Endothelial cell of umbilical vein (primary cell): ENCODE results near the gene MYH11. TPM values are rescaled to one million over a fixed set of nuclear protein-coding genes. Genes with fewer than 3 reads are reported as not detected.
A peak's percentile ranks its signal among the peaks of the same experiment; 100 is the strongest.

Source experiments
- BruUV-seq: library from RNA; stranded (reverse); fragments of 400-500 nt; replicated peaks from 2 replicates; lab custom pipeline; 2021; lab: Mats Ljungman, UMichigan
- CTCF ChIA-PET: fragments of 300-600, 350-600 bp; sonication (Branson Sonifier 250); formaldehyde crosslinking; loops from one replicate; lab custom pipeline; 2021; ENCODE audit warnings: antibody characterized with exemption, inconsistent platforms; lab: Charles Lee
- POLR2A ChIA-PET: fragments of 300-600, 350-600 bp; sonication (Branson Sonifier 250); formaldehyde crosslinking; loops from one replicate; lab custom pipeline; 2021; ENCODE audit warnings: antibody characterized with exemption, inconsistent platforms; lab: Charles Lee
- DNase-seq: peaks from one replicate; pipeline ENCODE4 v3.0.0-alpha.2; 2011; ENCODE audit warnings: low read depth, low spot score
- FAIRE-seq: peaks from 2 replicates; lab custom pipeline; 2011; peaks lifted over from hg19 to GRCh38; lab: Jason Lieb, UNC
- H2AFZ ChIP-seq: 2 replicates; pipeline ENCODE4 v1.6.0; 2012; ENCODE audit warnings: low read depth, low read length, control low read depth, inconsistent platforms
- H3K27ac ChIP-seq: 2 replicates; pipeline ENCODE4 v1.5.1; 2011; ENCODE audit warnings: low read depth, mild to moderate bottlenecking, control low read depth, low read length, moderate library complexity; ENCODE audit not compliant: insufficient read depth
- H3K27me3 ChIP-seq, 2 experiments: 2 replicates each; pipeline versions ENCODE4 v1.6.0 to v1.6.1; 2011; ENCODE audit warnings: low read length in 2 of 2, mixed read lengths in 1 of 2; ENCODE audit not compliant: control insufficient read depth in 2 of 2, insufficient read depth in 2 of 2
- H3K36me3 ChIP-seq, 2 experiments: 2 replicates in 1 of 2; 3 replicates in 1 of 2; pipeline ENCODE4 v1.5.1; 2011; ENCODE audit warnings: low read length in 2 of 2, mild to moderate bottlenecking in 1 of 2, moderate library complexity in 1 of 2; ENCODE audit not compliant: control insufficient read depth in 2 of 2, insufficient read depth in 2 of 2; ENCODE audit errors: extremely low read depth in 1 of 2
- H3K4me1 ChIP-seq: 3 replicates; pipeline ENCODE4 v1.5.1; 2011; ENCODE audit warnings: mild to moderate bottlenecking, low read length; ENCODE audit not compliant: control insufficient read depth, insufficient read depth; ENCODE audit errors: extremely low read depth
- H3K4me2 ChIP-seq: 2 replicates; pipeline ENCODE4 v1.6.1; 2011; ENCODE audit warnings: low read length, control low read depth, mixed read lengths; ENCODE audit not compliant: insufficient read depth
- H3K4me3 ChIP-seq, 3 experiments: fragments of 200-600 bp in 1 of 3; sonication (generic), shearing (Covaris generic) in 1 of 3; replicated peaks in 1 of 3; 2 replicates each; pipeline ENCODE4 v1.5.1; 2011 to 2016; ENCODE audit warnings: control low read depth in 3 of 3, low read length in 3 of 3, mild to moderate bottlenecking in 2 of 3, inconsistent platforms in 1 of 3, low read depth in 1 of 3, moderate library complexity in 1 of 3; ENCODE audit not compliant: insufficient read depth in 1 of 3
- H3K79me2 ChIP-seq: 2 replicates; pipeline ENCODE4 v1.6.0; 2012; ENCODE audit warnings: low read length, inconsistent platforms; ENCODE audit not compliant: control insufficient read depth, insufficient read depth
- H3K9ac ChIP-seq: replicated peaks from 2 replicates; pipeline ENCODE3; 2011; ENCODE audit warnings: low read length, control low read depth; ENCODE audit not compliant: insufficient read depth; ENCODE audit errors: extremely low read depth
- H3K9me1 ChIP-seq: replicated peaks from 3 replicates; pipeline ENCODE4 v1.6.0; 2011; ENCODE audit warnings: mild to moderate bottlenecking, low read length; ENCODE audit not compliant: control insufficient read depth, insufficient read depth; ENCODE audit errors: extremely low read depth
- H3K9me3 ChIP-seq: replicated peaks from 2 replicates; pipeline ENCODE4 v1.5.1; 2012; ENCODE audit warnings: low read length, inconsistent platforms; ENCODE audit not compliant: control insufficient read depth, insufficient read depth
- H4K20me1 ChIP-seq: replicated peaks from 2 replicates; pipeline ENCODE3; 2011; ENCODE audit warnings: mild to moderate bottlenecking, low read length; ENCODE audit not compliant: control insufficient read depth, insufficient read depth; ENCODE audit errors: extremely low read depth
- EZH2 ChIP-seq: IDR thresholded peaks from 2 replicates; pipeline ENCODE4 v1.6.1; 2012; ENCODE audit warnings: borderline replicate concordance, low read depth, mild to moderate bottlenecking, moderate library complexity, low read length, inconsistent platforms; ENCODE audit not compliant: severe bottlenecking
- FOS ChIP-seq: IDR thresholded peaks from 2 replicates; pipeline ENCODE4 v1.6.1; 2011; ENCODE audit warnings: mild to moderate bottlenecking, low read length, moderate library complexity, borderline replicate concordance; ENCODE audit not compliant: insufficient read depth
- GATA2 ChIP-seq: IDR thresholded peaks from 2 replicates; pipeline ENCODE4 v1.7.0; 2011; ENCODE audit warnings: low read depth, mild to moderate bottlenecking, moderate library complexity, mixed read lengths, low read length; ENCODE audit not compliant: insufficient read length, insufficient read depth
- JUN ChIP-seq: IDR thresholded peaks from 2 replicates; pipeline ENCODE4 v1.6.1; 2011; ENCODE audit warnings: borderline replicate concordance, low read depth; ENCODE audit not compliant: insufficient read length, insufficient read depth
- MAX ChIP-seq: IDR thresholded peaks from 2 replicates; pipeline ENCODE4 v1.6.1; 2011; ENCODE audit not compliant: insufficient read depth, insufficient read length
- MYC ChIP-seq: IDR thresholded peaks from one replicate; pipeline ENCODE4 v1.6.1; 2011; ENCODE audit warnings: mild to moderate bottlenecking, low read depth, low read length
- POLR2A ChIP-seq: IDR thresholded peaks from 2 replicates; pipeline ENCODE4 v1.6.1; 2012; ENCODE audit warnings: low read depth, mild to moderate bottlenecking, control low read depth, low read length
- POLR2AphosphoS5 ChIP-seq: IDR thresholded peaks from 2 replicates; pipeline ENCODE4 v1.6.1; 2012; ENCODE audit warnings: low read depth, mild to moderate bottlenecking, control low read depth, low read length, moderate library complexity; ENCODE audit not compliant: insufficient read depth
- dilution Hi-C: fragments of 300-500 bp; cut with MboI; formaldehyde crosslinking; loops from one replicate; pipeline ENCODE4 v1.15.0; 2019; ENCODE audit warnings: low sequenced_read_pairs; ENCODE audit not compliant: extremely low pct_ligation_motif_present
- intact Hi-C: fragments of 100-400 bp; cut with micrococcal nuclease; formaldehyde crosslinking; loops from one replicate; pipeline ENCODE4 v1.10.0; 2022
- polyA plus RNA-seq, 4 experiments: library from polyadenylated mRNA; depleted of rRNA in 3 of 4; stranded (reverse) in 3 of 4; unstranded in 1 of 4; fragments of >200 nt; gene quantifications; 2 replicates each; pipeline versions ENCODE4 v1.2.1 to v1.2.3, GENCODE V29; 2011 to 2012; ENCODE audit warnings: missing spikeins in 1 of 4
- total RNA-seq: library from RNA; stranded (reverse); gene quantifications from 2 replicates; pipeline ENCODE4 v1.2.3, GENCODE V29; 2021
- TF ChIP-seq, protein P1 (sequence below), 2 donors: IDR thresholded peaks; 1 replicate in 1 of 2; 2 replicates in 1 of 2; pipeline ENCODE4 v1.5.1; 2011; ENCODE audit warnings: low read length in 2 of 2, mild to moderate bottlenecking in 2 of 2, moderate library complexity in 2 of 2, control low read depth in 1 of 2, inconsistent platforms in 1 of 2, low read depth in 1 of 2; ENCODE audit not compliant: insufficient read depth in 1 of 2; ENCODE audit errors: extremely low read depth in 1 of 2

The MYH11 gene
- total and polyA plus RNA-seq, 2 donors (not counting 3 experiments of a cell fraction or from before 2014, with no cell fraction given): not detected

DNA sequence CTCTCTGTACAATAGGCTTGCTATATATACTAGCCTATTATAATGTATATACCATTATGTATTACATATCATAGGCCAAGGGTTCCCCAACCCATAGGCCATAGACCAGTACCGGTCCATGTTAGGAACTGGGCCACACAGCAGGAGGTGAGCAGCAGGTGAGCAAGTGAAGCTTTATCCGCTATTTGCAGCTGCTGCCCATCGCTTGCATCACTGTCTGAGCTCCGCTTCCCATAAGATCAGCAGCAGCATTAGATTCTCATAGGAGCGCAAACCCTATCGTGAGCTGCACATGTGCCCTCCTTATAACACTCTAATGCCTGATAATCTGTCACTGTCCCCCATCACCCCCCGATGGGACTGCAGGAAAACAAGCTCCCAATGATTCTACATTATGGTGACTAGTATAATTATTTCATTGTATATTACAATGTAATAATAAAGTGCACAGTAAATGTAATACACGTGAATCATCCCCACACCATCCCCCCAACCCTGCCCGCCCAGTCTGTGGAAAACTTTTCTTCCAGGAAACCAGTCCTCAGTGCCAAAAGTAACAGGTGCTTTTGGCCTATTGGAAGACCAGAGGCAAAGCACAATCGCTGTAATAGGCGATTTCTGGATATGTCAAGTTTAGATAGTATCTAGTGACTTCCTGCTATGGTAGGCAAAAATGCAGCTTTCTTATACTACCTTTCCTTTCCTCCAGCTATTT is 84.1 kb downstream of the MYH11 start:
- CTCF ChIA-PET: interaction anchor here (0.6 to 3.8 kb wide), 4 partner anchors 10 to 355 kb away, joined by 3 to 18 read pairs (median 3); no protein-coding TSS in a partner anchor
- FAIRE-seq: no peak
- Histone ChIP-seq H3K9ac (no peak overlapping the region), H3K9me3 (no peaks in the 10 kb centered on the region), H3K79me2 (no peaks in the 10 kb centered on the region), H4K20me1 (no peaks in the 10 kb centered on the region), H3K4me1 (no peaks in the 10 kb centered on the region), H3K36me3 (no peaks in the 10 kb centered on the region), H3K27me3 (peaks cover 3 to 4% of the 10 kb centered on the region in 2 experiments), H3K4me2 (no peak overlapping the region), H3K4me3 (no peak overlapping the region), H3K9me1 (no peaks in the 10 kb centered on the region), H2AFZ (no peak overlapping the region), H3K27ac (no peak overlapping the region)
- BruUV-seq: no TSS peak
- TF ChIP-seq MAX (no peak), JUN (no peak), POLR2AphosphoS5 (no peak), EZH2 (no peak), MYC (no peak), FOS (no peak), POLR2A (no peak), GATA2 (no peak)
- TF ChIP-seq, protein P1, sequence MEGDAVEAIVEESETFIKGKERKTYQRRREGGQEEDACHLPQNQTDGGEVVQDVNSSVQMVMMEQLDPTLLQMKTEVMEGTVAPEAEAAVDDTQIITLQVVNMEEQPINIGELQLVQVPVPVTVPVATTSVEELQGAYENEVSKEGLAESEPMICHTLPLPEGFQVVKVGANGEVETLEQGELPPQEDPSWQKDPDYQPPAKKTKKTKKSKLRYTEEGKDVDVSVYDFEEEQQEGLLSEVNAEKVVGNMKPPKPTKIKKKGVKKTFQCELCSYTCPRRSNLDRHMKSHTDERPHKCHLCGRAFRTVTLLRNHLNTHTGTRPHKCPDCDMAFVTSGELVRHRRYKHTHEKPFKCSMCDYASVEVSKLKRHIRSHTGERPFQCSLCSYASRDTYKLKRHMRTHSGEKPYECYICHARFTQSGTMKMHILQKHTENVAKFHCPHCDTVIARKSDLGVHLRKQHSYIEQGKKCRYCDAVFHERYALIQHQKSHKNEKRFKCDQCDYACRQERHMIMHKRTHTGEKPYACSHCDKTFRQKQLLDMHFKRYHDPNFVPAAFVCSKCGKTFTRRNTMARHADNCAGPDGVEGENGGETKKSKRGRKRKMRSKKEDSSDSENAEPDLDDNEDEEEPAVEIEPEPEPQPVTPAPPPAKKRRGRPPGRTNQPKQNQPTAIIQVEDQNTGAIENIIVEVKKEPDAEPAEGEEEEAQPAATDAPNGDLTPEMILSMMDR (IDR thresholded peaks at IDR 0.05; ENCODE audit: extremely low read depth in 1 of 2, insufficient read depth in 1 of 2, low read depth in 1 of 2, low read length in 2 of 2): no peak
- POLR2A ChIA-PET: no interaction called here
- dilution Hi-C loops: no loop called here
- intact Hi-C loops: no loop called here
- DNase-seq: peak; percentile 50
